Left lung (tissue), 10 donors: ENCODE results near the gene HJURP. TPM values are rescaled to one million over a fixed set of nuclear protein-coding genes. Genes with fewer than 3 reads are reported as not detected.

Source experiments
- ATAC-seq: fragments of 200-7000 bp; cut with Tn5 transposase; one replicate; pipeline ENCODE4 v1.9.1; 2020; ENCODE audit warnings: moderate library complexity
- DNase-seq, 4 donors: peaks; one replicate each; pipeline ENCODE4 v3.0.0-alpha.2; 2013 to 2020
- H3K27ac ChIP-seq, 2 donors: fragments of 200-600 bp; sonication (generic) in 1 of 2; one replicate each; pipeline versions ENCODE4 v1.5.0 to v1.8.0; 2020 to 2021
- H3K27me3 ChIP-seq, 2 donors: fragments of 200-600 bp; sonication (generic) in 1 of 2; one replicate each; pipeline versions ENCODE4 v1.5.0 to v1.8.0; 2020 to 2021
- H3K36me3 ChIP-seq, 2 donors: fragments of 200-600 bp; sonication (generic) in 1 of 2; one replicate each; pipeline versions ENCODE4 v1.5.0 to v1.8.0; 2020 to 2021
- H3K4me1 ChIP-seq, 2 donors: fragments of 200-600 bp; one replicate each; pipeline ENCODE4 v1.8.0; 2021
- H3K4me3 ChIP-seq, 2 donors: fragments of 200-600 bp; sonication (generic) in 1 of 2; one replicate each; pipeline versions ENCODE4 v1.5.0 to v1.8.0; 2020 to 2021; ENCODE audit warnings: mild to moderate bottlenecking in 1 of 2
- H3K9me3 ChIP-seq, 2 donors: fragments of 200-600 bp; sonication (generic) in 1 of 2; one replicate each; pipeline versions ENCODE4 v1.5.0 to v1.8.0; 2020 to 2021
- CTCF ChIP-seq, 2 donors: fragments of 200-600 bp; sonication (generic) in 1 of 2; IDR thresholded peaks; one replicate each; pipeline versions ENCODE4 v1.5.0 to v1.8.0; 2021; ENCODE audit warnings: antibody characterized with exemption in 2 of 2
- intact Hi-C, 2 donors: fragments of 100-400 bp; cut with DNase I; formaldehyde crosslinking; loops; one replicate each; pipeline versions ENCODE4 v1.11.2 to v1.14.2; 2022
- polyA plus RNA-seq, 6 donors: library from polyadenylated mRNA; unstranded; fragments of 120-200 nt; gene quantifications; one replicate each; pipeline ENCODE4 v1.2.1, GENCODE V29; 2013; ENCODE audit not compliant: insufficient read length in 6 of 6
- total RNA-seq, 2 donors: library from RNA; stranded (reverse); fragmentation: NEBNext Ultra II Directional; extraction: Animal tissue kit (Norgen Biotek cat#: 25700); gene quantifications; one replicate each; pipeline ENCODE4 v1.2.1, GENCODE V29; 2021
- donor health status: DM: no; HTN: yes; CAD: no.
- donor health status: DM: no; HTN: no; CAD: no.

The HJURP gene
- total and polyA plus RNA-seq, 8 donors: 1.8 to 38.8 (median 19.2) TPM

GRCh38 chr2:233799716-233800115 lies 54.6 kb downstream of the HJURP start:
- intact Hi-C loops: no loop called here
- H3K36me3 ChIP-seq: no peaks in the 10 kb centered on the region
- no peaks in the 10 kb centered on the region for H3K27me3 ChIP-seq
- no peak overlapping the region for H3K4me3 ChIP-seq
- no peak for TF ChIP-seq CTCF (IDR thresholded peaks at IDR 0.05)
- no peaks in the 10 kb centered on the region for H3K9me3 ChIP-seq
- no peak for DNase-seq
- H3K27ac ChIP-seq: no peak overlapping the region
- ATAC-seq: no peak
- H3K4me1 ChIP-seq: no peaks in the 10 kb centered on the region

- Histone ChIP-seq H3K27me3 (no peaks in the 10 kb centered on the region), H3K36me3 (no peaks in the 10 kb centered on the region), H3K4me1 (no peaks in the 10 kb centered on the region), H3K4me3 (no peak overlapping the region), H3K9me3 (no peaks in the 10 kb centered on the region), H3K27ac (no peak overlapping the region)
- peak in 1 of 4 donors; percentile 17 for DNase-seq
- TF ChIP-seq CTCF (IDR thresholded peaks at IDR 0.05): no peak
- intact Hi-C loops: no loop called here
- no peak for ATAC-seq
Measured at GRCh38 chr2:233799087-233799665, 55.2 kb downstream of the HJURP start.

GRCh38 chr2:233798335-233799086 lies 55.8 kb downstream of the HJURP start:
- H3K9me3 ChIP-seq: no peaks in the 10 kb centered on the region
- H3K27ac ChIP-seq: no peak overlapping the region
- no peaks in the 10 kb centered on the region for H3K36me3 ChIP-seq
- intact Hi-C loops: no loop called here
- H3K4me3 ChIP-seq: no peak overlapping the region
- H3K27me3 ChIP-seq: peaks cover 0 to 6% of the 10 kb centered on the region in 2 donors
- H3K4me1 ChIP-seq: no peaks in the 10 kb centered on the region
- DNase-seq (no peak), ATAC-seq (no peak)
- no peak for TF ChIP-seq CTCF (IDR thresholded peaks at IDR 0.05)

- ATAC-seq: no peak
- no peaks in the 10 kb centered on the region for H3K9me3 ChIP-seq
Measured at GRCh38 chr2:233796254-233796653, 58.1 kb downstream of the HJURP start.

More at GRCh38 chr2:233796254-233796653, 58.1 kb downstream of the HJURP start:
- no peaks in the 10 kb centered on the region for H3K36me3 ChIP-seq
- no peak overlapping the region for H3K27ac ChIP-seq
- TF ChIP-seq CTCF (IDR thresholded peaks at IDR 0.05): no peak
- peaks cover 0 to 6% of the 10 kb centered on the region in 2 donors for H3K27me3 ChIP-seq
- H3K4me1 ChIP-seq: no peaks in the 10 kb centered on the region
- intact Hi-C loops: no loop called here
- no peak overlapping the region for H3K4me3 ChIP-seq
- no peak for DNase-seq
